Amniotic epithelial cell (primary cell): ENCODE results near the gene KRT85.
A peak's percentile ranks its signal among the peaks of the same experiment; 100 is the strongest.
"Not testable (repeated sequence)": the region's sequence is repeated elsewhere in the genome, so short reads cannot be mapped to it uniquely, and the experiment has no call there.

Experiments used
- DNase-seq: peaks from one replicate; pipeline ENCODE4 v3.0.0-alpha.2; 2010; ENCODE audit warnings: low read depth

Gene KRT85

GRCh38 chr12:52347551-52348510, 19.4 kb downstream of the KRT85 start:
- peak; percentile 80 for DNase-seq

DNA sequence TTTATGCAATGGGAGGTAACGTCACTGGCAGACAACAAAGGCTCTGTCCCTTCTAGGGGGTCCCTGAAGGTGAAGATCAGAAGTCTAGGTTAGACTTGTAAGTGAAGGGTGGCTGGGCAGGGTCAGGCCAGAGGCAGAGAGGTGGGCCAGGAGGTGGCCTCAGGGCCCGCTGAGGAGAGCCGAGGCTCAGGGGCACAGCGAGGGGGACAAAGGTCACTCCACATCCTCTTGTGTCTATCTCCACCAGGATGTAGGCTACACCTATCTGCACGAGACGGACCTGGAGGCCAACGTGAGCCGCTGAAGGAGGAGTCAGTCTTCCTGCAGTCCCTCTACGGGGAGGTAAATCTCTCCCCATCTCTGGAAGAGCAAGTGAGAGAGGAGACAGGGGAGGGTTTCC, 20.3 kb downstream of the KRT85 start:
- no peak for DNase-seq

GRCh38 chr12:52346593-52346992, 20.7 kb downstream of the KRT85 start:
- DNase-seq, result no peak

DNA sequence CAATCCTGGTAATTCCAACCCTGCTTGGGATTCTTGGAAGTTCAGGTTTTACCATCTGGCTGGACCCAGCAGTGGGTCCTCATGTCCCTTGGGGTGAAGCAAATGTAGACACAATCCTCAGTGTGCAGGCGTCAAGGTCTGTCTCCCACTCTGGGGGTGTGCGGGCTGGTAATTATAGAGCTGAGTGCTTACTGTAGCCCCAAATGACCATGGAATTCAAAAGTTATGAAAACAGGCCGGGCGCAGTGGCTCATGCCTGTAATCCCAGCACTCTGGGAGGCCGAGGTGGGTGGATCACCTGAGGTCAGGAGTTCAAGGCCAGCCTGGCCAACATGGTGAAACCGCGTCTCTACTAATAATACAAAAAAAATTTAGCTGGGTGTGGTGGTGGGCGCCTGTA, 22.2 kb downstream of the KRT85 start:
- DNase-seq, result not testable (repeated sequence)

DNA sequence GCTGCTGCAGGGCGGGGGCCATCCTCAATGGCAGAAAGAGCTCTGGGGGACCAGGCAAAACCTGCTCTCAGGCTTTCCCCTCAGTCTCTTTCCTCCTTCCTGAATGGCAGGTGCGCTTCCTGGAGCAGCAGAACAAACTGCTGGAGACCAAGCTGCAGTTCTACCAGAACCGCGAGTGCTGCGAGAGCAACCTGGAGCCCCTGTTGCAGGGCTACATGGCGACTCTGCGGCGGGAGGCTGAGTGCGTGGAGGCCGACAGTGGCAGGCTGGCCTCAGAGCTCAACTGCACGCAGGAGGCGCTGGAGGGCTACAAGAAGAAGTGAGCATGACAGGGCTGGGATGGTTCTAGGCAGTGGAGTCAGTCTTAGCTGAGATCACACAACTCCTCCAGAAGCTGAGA, 23.2 kb downstream of the KRT85 start:
- DNase-seq, result no peak

DNA sequence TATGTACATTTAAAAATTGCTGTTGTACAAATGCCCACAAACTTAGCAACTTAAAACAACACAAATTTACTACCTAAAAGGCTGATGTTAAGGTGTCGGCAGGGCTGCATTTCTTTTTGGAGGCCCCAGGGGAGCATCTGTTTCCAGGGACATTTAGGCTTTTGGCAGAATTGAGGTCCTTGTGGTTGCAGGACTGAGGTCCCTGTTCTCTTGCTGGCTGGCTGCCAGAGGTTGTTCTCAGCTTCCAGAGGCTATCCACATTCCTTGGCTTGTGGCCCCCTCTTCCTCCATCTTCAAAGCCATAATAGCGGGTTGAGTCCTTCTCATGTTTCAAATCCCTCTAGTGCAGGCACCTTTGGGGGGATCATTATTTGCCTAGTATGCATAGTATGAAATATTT, 23.7 kb downstream of the KRT85 start:
- DNase-seq, result no peak

DNA sequence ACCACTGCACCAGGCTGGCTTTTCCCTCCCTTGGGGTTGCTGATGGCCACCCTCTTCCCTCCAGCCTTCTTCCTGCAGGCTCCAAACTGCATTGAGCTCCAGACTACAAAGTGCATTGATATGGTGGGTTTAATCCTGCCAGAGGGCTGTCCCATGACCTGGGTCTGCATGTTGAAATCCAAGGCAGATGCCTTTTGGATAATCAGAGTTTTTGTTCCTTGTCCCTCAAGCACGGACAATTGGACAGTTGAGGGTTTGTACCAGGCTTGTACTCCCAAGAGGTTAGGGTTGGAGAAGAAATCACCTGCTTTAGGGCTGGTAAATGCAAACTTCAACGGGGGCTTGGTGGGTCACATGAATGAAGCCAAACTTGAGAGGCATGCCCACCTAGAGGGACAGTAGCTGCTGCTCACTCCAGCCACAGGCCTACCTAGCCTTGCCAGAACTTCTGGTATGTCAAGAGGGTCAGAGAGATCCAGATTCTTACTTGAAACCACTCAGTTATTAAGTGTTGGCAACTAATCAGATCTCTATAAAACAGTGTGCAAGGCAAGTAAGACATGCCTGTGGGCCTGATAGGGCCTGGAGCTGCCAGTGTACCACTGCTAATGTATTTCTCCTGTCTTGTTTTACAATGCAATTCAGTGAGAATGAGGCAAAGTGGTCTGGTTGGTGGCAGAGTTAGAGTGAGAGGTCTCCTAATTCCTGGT, 24.3 kb downstream of the KRT85 start:
- DNase-seq, result no peak

DNA sequence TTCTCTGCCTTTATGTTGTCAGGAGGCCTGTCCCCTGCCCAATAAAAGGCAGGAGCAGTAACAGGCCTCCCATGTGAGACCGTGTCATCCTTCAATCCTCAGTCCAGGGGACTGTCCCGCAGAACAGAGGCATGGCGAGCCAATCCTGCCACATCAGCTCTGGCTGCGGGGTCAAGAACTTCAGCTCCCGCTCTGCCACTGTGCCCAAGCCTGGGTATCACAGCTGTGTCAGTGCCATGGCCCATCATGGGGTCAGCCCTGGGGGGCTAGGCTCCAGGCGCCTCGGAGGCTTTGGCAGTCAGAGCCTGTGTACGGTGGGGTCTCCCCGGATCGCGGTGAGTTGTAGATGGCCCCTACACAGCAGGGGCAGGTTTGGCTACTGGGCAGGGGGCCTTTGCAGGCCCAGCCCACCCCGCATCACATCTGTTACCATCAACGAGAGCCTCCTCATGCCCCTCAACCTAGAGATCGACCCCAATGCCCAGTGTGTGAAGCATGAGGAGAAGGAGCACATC, 26.2 kb downstream of the KRT85 start:
- DNase-seq, result no peak

GRCh38 chr12:52338241-52338960, 28.9 kb downstream of the KRT85 start:
- no peak for DNase-seq

GRCh38 chr12:52337054-52337453, 30.2 kb downstream of the KRT85 start:
- peak; percentile 38 for DNase-seq

- no peak for DNase-seq
These were observed 30.6 kb downstream of the KRT85 start for GRCh38 chr12:52336641-52337040.

GRCh38 chr12:52335598-52336262, 31.6 kb downstream of the KRT85 start:
- no peak for DNase-seq

DNA sequence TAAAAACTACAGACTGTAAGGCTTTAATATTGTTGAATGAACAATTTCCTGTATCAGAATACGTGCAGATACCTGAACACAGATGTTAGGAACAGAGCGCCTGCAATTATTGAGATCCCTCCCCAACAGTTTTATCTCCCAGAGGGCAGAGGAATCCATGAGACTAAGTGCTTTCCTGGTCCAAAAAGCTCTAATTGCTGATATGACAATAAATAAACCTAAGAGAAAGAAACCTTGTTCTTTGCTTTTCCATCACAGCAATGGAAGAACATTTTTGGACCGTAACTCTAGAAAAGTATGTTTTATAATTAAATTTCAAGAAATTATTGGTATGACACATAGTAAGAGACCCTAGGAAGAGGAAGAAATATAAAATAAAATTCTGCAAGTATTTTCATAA, 33.1 kb downstream of the KRT85 start:
- DNase-seq, result no peak

DNA sequence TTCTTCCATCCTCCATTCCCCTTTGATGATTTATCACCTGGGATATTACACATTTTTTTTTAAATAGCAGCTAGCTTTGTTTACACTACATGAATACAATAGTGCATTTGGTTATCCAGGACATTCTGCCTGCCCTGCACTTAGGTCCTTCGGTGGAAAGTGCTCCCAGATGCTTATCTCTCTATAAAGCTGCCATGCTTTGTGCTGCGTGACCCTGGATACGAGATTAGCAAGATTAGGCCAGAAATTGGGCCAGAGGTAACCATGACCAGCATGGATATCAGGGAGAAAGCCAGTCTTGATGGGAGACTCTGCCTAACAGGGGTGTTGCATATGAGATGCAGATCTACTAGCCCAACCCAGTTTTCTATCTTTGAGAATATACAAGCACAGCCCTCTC, 34.0 kb downstream of the KRT85 start:
- DNase-seq, result no peak

DNA sequence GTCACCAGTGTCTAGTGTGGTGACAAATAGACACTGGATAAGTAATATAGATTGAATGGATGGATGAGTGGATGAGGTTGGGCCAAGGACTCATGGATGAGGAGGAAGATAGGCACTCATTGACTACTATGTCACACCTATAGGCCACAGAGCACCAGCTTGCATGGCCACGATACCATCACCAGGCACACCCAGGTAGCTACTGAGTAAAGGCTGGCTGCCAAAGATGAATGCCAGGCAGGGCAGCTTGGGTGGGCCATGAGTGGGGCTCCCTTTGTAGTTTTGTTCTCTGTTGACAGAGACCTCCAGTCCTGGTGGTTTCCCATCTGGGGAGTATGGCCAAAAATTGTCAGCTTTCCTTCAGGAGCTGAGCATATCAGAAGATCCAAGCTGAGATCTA, 34.9 kb downstream of the KRT85 start:
- no peak for DNase-seq

- no peak for DNase-seq
These were observed 35.4 kb downstream of the KRT85 start for GRCh38 chr12:52331833-52332232.

- DNase-seq, result no peak
These were observed 36.2 kb downstream of the KRT85 start for GRCh38 chr12:52331039-52331438.

DNA sequence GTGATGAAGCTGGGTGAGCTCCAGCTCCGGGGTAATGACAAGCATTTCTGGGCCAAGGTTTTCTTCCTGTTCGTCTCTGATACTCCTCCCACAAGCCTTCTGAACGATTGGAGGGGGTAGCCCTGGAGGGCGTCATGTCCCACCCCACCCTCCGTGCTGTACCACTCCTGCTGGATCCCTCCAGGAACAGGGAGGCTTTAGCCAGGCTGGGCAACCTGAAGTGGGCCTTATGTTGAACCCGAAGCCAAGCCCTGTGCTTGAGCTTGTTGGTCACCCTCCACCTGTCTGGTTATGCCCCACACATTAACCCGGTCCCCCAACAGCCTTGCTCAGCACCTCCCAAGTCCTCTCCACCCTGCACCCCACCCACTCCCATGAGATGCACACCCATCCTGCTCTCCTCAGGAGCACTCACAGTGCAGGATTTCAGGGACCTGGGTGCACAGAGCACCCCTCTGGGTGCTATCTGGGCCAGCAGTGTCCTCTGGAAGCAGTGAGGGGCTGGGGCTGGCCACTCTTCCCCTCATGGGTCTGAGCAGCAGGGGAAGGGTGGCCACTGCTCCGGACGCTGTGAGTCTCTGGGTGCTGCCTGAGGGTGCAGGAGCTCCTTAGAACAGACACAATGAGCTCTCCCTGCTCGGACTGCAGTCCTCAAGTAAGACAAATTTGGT, 39.3 kb downstream of the KRT85 start:
- DNase-seq, result no peak

- DNase-seq, result peak; percentile 90
These were observed 40.0 kb downstream of the KRT85 start for GRCh38 chr12:52327052-52327829.

- no peak for DNase-seq
These were observed 43.2 kb downstream of the KRT85 start for GRCh38 chr12:52324153-52324444.
